ENCODE measurements around the gene CHD3. TPM values are rescaled to one million over a fixed set of nuclear protein-coding genes. Genes with fewer than 3 reads are reported as not detected.

The CHD3 gene
- total RNA-seq, 4 donors from 2014 or later = 47.0 to 77.6 (median 57.3) TPM

DNA sequence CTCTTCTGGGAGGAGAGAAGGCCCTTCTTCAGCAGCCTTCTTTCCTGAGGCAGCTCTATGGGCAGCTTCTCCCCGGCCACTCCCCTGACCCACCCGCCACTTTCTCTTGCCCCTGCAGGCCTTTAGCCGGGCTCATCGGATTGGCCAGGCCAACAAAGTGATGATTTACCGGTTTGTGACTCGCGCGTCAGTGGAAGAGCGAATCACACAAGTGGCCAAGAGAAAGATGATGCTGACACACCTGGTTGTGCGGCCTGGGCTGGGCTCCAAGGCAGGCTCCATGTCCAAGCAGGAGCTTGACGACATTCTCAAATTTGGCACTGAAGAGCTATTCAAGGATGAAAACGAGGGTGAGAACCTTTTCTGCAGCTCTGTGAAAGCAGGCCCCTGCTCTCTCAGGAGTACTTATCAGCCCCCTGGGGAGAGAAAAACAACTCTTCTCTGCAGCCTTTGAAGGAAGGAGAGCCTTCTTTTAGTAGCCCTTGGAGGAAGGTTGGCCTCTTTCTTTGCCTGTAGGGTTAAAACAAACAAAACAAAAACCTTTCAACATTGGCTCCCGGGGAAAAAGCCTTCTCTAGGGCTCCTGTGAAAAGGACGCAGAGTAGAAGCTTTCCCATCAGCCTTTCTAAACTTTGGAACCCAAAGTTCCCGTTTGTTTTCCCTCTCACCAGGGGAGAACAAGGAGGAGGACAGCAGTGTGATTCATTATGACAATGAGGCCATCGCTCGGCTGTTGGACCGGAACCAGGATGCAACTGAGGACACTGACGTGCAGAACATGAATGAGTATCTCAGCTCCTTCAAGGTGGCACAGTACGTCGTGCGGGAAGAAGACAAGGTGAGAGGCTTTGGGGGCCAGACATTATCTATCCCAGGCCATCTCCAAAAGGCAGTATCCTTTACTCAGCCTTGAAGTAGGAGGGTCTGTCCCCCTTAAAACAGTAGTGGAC, 14.8 kb downstream of the CHD3 start:
- no peak for ATAC-seq (ENCODE audit: low FRiP score)
- DNase-seq (ENCODE audit: low spot score) = no peak
- TF ChIP-seq, protein P1, sequence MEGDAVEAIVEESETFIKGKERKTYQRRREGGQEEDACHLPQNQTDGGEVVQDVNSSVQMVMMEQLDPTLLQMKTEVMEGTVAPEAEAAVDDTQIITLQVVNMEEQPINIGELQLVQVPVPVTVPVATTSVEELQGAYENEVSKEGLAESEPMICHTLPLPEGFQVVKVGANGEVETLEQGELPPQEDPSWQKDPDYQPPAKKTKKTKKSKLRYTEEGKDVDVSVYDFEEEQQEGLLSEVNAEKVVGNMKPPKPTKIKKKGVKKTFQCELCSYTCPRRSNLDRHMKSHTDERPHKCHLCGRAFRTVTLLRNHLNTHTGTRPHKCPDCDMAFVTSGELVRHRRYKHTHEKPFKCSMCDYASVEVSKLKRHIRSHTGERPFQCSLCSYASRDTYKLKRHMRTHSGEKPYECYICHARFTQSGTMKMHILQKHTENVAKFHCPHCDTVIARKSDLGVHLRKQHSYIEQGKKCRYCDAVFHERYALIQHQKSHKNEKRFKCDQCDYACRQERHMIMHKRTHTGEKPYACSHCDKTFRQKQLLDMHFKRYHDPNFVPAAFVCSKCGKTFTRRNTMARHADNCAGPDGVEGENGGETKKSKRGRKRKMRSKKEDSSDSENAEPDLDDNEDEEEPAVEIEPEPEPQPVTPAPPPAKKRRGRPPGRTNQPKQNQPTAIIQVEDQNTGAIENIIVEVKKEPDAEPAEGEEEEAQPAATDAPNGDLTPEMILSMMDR (IDR thresholded peaks at IDR 0.05) = no peak

DNA sequence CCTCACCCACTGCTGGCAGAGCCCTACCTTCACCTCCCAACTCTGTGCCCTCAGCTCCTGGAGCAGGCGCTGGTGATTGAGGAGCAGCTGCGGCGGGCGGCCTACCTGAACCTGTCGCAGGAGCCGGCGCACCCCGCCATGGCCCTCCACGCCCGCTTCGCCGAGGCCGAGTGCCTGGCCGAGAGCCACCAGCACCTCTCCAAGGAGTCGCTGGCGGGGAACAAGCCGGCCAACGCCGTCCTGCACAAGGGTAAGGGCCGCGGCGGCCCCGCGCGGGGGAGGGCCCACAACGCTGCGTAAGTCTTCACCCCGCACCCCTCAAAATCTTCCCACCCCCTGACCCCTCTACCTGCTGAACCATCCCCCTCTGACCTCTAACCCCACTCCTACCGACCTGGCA, 20.5 kb downstream of the CHD3 start:
- no peak for DNase-seq (ENCODE audit: low spot score)
- no peak for ATAC-seq (ENCODE audit: low FRiP score)
- TF ChIP-seq, protein P1 (IDR thresholded peaks at IDR 0.05) = no peak

DNA sequence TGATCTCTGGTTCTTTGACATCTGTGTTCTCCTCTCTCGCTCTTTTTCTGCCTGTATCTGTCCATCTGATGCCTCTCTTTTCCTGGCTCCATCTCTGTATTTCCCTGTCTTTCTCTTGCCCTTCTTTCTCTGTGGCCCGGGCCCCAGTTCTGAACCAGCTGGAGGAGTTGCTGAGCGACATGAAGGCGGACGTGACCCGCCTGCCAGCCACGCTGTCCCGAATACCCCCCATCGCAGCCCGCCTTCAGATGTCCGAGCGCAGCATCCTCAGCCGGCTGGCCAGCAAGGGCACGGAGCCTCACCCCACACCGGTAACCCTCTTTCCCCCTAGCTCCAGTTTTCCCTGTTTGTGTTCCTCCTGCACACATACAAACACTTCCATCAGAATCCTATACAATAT, 21.7 kb downstream of the CHD3 start:
- TF ChIP-seq, protein P1 (IDR thresholded peaks at IDR 0.05) = no peak
- ATAC-seq (ENCODE audit: low FRiP score) = no peak

DNA sequence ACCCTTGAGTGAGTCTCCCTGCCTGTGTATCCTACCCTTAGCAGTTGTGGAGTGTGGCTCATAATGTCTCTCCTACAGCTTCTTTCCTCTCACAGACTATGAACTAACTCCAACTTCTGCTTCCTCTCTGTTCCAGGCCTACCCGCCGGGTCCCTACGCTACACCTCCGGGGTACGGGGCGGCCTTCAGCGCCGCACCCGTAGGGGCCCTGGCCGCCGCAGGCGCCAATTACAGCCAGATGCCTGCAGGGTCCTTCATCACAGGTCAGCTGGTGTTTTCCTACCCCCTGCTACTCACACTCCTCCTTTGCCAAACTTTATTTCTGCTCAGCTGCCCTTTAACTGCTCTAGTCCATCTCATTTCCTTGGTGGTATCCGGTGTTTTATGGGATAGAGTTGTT, 22.1 kb downstream of the CHD3 start:
- ATAC-seq (ENCODE audit: low FRiP score) = no peak
- TF ChIP-seq, protein P1 (IDR thresholded peaks at IDR 0.05) = no peak
- DNase-seq (ENCODE audit: low spot score) = no peak

More for the DNA sequence above, 21.7 kb downstream of the CHD3 start:
- DNase-seq (ENCODE audit: low spot score) = no peak

DNA sequence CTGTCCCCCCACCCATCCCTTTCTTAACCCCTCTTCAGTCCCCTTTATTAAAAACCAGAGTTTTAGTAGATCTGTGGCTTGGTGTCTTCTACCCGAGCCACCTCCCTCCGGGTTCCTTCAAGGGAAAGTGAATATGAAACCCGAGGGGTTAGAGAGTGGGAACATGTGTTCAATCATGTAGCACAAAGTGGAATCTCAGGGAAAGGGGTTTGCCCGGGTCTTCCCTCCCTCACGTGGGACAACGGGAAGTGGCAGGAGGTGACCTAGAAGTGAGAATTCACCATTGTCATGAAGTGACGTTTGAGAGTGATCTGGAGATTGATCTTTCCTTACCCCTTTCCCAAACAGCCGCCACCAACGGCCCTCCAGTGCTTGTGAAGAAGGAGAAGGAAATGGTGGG, 22.5 kb downstream of the CHD3 start:
- ATAC-seq (ENCODE audit: low FRiP score) (no peak), DNase-seq (ENCODE audit: low spot score) (no peak)
- TF ChIP-seq, protein P1 (IDR thresholded peaks at IDR 0.05) = no peak

DNA sequence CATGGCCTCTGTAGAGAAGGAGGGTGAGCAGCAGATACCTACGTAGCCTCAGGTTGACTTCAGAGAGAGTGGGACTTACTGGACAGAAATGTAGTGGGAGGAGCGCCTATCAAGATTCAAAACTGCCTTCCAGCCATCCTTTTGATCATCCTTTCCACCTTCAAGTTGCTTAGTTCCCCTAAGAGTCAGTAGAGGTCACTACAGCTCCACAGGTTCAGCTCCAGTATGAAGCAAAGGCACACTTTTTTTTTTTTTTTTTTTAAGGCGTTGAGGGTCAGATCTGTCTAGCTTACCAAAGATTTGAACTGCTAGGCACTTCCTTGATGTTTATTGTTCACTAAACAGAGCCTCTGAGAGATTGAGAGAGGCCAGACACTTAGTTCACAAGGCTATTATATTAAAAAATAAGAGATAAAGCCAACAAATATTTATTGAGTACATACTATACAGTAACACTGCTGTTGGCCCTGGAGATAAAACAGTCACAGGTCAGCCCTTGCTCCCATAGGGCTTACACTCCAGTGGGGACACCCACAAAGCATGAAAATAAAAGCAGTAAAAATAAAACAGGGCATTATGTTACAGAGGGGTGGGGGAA, 24.4 kb downstream of the CHD3 start:
- TF ChIP-seq, protein P1 (IDR thresholded peaks at IDR 0.05) = no peak
- ATAC-seq (ENCODE audit: low FRiP score) (no peak), DNase-seq (ENCODE audit: low spot score) (no peak)

Measured in omental fat pad (tissue), 4 donors.